ENCODE measurements around the gene DPYSL3.

- TF ChIP-seq, protein P1, sequence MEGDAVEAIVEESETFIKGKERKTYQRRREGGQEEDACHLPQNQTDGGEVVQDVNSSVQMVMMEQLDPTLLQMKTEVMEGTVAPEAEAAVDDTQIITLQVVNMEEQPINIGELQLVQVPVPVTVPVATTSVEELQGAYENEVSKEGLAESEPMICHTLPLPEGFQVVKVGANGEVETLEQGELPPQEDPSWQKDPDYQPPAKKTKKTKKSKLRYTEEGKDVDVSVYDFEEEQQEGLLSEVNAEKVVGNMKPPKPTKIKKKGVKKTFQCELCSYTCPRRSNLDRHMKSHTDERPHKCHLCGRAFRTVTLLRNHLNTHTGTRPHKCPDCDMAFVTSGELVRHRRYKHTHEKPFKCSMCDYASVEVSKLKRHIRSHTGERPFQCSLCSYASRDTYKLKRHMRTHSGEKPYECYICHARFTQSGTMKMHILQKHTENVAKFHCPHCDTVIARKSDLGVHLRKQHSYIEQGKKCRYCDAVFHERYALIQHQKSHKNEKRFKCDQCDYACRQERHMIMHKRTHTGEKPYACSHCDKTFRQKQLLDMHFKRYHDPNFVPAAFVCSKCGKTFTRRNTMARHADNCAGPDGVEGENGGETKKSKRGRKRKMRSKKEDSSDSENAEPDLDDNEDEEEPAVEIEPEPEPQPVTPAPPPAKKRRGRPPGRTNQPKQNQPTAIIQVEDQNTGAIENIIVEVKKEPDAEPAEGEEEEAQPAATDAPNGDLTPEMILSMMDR (IDR thresholded peaks at IDR 0.05) = no peak
- TF ChIP-seq POLR2A (IDR thresholded peaks at IDR 0.05) = no peak
These were observed 127.1 kb downstream of the DPYSL3 start for GRCh38 chr5:147382776-147383175.
